VCaP (cell line): ENCODE data around the gene LOXL3.

ENCODE experiments used
- H3K27ac ChIP-seq: fragments of 450-650 bp; 2 replicates; pipeline ENCODE4 v1.5.1; 2017
- CTCF ChIP-seq: fragments of 450-650 bp; conservative IDR thresholded peaks from 2 replicates; pipeline ENCODE4 v1.5.1; 2017; ENCODE audit warnings: mild to moderate bottlenecking, moderate library complexity

The LOXL3 gene

GRCh38 chr2:74528600-74529356 lies 25.0 kb downstream of the LOXL3 start:
- peak overlapping the region; percentile 88 for H3K27ac ChIP-seq

DNA sequence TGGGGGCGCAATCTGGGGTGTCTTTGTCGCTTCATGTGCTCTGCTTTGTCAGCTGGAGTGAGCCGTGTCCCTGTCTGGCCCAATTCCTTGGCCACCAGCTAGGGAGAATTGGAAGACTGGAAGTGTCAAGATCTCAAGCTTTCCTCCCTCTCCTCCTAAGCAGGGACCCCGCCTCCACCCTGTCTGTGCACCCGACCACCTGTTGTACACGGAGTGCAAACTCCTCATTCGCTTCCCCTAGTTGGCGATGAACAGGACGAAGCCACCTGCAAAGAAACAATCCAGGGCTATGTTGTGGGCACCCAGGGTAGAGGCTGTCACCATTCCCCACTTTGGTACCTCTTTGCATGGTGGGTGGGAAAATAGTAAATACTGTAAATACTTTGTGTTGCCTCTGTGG lies 26.0 kb downstream of the LOXL3 start:
- H3K27ac ChIP-seq, result no peak overlapping the region
- TF ChIP-seq CTCF, result no peak

More at GRCh38 chr2:74528600-74529356, 25.0 kb downstream of the LOXL3 start:
- no peak for TF ChIP-seq CTCF

DNA sequence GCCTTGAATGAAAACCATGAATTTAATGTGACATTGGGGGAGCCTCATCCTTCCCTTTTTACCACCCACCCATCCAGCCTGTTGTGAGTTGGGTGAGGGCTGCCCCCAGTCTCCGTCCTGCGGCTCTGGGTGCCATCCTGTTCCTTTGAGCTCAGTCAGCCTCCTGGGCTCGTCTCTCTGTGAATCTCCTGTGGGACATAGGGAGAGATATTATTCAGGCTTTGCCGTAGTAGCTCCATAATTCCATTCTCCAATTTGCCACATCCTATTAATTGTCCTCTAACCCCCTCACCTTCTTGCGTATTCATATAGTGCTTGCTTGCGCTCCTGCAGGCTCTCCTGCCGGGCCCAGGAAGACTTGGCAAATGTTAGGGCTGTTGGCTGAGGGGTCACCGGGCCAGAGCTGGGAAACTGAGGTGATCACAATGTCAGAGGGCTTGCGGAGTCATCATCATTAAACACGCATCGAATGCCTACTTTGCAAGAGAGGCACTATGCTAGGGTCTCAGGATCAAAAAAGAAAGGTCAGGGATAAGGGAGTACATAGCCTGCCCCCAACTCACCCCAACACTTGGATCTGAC lies 27.0 kb downstream of the LOXL3 start:
- H3K27ac ChIP-seq, result no peak overlapping the region
- TF ChIP-seq CTCF, result no peak

- no peak for TF ChIP-seq CTCF
- no peak within 1 kb of the TSS for H3K27ac ChIP-seq
Measured at GRCh38 chr2:74525717-74526648, 27.8 kb downstream of the LOXL3 start, which contains the start of gene DQX1. Gene DQX1 (minus strand): TSS chr2:74526231. CDS start chr2:74525729, 502 bp downstream.

DNA sequence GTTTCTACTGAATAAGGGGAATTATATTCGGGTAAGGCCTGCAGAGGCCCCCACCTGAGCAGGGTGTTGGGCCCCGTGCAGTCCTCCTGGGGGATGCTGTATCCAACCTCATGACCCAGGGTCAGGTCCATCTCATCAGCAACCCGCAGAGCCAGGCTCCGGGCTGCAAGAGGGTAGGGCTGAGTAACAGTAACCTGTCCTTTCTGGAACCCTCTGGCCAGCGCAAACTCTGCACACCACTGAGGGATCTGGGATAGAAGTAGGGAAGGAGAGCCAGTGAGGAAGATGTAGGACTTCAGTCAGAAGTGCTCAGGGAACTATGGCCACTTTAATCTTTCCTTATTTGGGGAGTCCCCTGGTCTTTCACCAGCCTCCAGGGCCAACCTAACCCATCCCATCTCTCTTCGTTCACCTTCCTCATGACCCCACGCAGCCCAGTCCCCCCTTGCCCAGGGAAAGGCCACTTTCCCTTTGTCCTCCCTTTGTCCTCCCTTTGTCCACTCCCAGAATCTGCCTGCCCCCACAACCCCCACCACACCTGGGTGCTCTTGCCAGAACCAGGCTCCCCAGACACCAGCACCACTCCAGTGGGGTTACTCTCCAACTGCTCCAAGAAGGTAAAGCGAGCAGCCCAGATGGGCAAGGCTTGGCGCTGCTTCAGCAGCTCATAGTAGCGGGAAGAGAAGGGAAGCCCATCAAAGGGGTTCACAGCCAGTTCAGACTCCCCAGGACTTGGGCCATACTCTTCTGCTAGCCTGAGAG lies 28.6 kb downstream of the LOXL3 start:
- TF ChIP-seq CTCF, result no peak
- no peak overlapping the region for H3K27ac ChIP-seq

GRCh38 chr2:74524005-74524404 lies 29.7 kb downstream of the LOXL3 start:
- TF ChIP-seq CTCF, result no peak
- H3K27ac ChIP-seq, result no peak overlapping the region
